Superior temporal gyrus (tissue), 1 donor: Measurements from ENCODE around the gene STK38L.

ENCODE experiments used
- DNase-seq: peaks from one replicate; pipeline ENCODE4 v3.0.0-alpha.2; 2016; ENCODE audit errors: extremely low spot score

STK38L gene

DNA sequence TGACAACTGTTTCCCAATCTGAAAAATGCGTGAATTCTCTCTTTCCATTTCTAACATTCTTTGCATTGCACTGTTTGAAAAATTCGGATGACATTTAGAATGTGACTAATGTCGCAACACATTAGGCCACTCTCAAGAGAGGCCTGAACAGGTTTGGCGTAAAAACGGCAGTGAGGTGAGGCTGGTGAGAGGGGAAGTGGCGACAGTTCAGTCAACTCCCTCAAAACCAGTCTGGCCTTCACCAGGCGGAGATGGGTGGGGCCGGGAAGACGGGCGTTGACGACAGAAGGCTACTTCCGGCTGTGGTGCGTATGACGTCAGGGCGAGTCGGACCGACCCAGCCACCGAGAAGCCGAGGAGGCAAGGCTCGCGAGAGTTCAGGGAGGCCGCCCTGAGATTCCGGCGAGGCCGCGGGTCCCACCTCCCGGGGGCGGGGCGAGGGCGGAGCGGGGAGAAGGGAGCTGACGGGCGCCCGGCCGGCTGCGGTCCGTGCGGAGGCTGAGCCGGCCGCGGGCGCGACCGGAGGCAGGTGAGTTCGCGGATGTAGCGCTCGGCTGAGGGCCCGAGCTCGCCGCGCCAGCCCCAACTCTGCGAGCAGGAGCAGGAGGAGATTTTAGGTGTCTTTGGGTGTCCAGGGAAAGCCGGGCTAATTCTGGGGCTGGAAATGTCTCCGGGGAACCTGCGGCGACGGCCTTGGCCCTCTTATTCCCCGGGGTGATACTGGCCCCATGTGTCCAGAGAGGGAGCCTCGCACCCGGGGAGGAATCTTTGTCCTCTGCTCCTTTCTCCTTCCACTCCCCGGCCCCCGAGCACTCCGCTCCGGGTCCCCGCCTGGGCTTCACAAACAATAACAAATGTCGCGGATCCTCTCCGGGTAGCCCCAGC is at the start of gene STK38L:
Gene STK38L, plus strand, starts transcription at position 483 of the 885 bp plus-strand sequence. CDS start 53,435 bp downstream, outside the sequence.
- DNase-seq: peak; percentile 82

- DNase-seq: no peak
Measured at GRCh38 chr12:27194644-27195043, 49.4 kb upstream of the STK38L start.

DNA sequence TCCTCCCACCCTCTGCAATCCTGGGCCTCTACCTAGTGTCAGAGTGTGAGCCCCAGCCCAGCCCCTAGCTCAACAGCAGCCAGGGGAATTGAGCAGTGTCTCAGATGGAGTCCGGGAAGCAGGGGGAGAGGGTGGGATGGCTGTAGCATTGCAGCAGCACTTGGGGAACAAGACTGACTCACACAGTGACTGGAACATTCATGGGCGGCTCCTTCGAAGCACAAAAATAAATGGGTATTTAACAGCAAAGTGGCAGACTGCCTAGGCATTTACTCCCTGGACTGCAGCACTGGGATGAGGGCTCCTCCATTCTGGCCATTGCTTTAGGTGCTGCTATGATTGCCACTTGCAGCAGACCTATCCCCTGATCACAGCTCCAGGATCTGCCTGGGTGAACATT is 46.0 kb upstream of the STK38L start:
- DNase-seq: no peak

DNA sequence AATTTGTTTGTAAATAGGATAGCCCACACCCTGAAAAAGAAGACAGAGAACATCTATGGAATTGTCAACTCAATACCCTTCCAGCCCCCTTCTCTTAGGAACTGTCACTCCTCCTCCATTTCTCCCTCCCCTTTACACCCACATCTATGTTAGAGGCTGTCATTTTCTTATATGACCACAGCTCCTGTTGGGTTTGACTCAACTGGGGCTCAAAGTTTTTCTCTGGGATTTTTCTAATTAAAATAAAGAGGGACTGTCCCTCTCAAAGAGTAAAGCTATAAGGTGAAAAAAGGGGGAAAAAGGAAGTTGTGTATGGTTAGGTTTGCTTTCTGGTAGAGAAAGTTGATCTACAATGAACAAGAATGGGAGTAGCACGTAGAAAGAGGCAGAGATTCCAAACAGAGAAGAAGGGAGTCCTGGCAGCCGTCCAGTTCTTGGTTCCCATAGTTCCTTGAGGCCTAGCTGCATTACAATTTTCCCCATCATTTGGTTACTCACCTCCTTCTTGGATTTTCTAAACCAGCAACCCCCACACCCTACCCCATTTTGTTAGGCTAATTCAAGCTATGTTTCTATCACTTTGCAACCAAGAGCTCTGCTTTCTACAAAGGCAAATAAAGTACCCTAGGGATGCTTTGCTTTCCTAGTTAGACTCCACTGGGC is 44.3 kb upstream of the STK38L start:
- DNase-seq: no peak

GRCh38 chr12:27201169-27201568 is 42.9 kb upstream of the STK38L start:
- DNase-seq: no peak

- DNase-seq: no peak
Measured at GRCh38 chr12:27206801-27207502, 37.1 kb upstream of the STK38L start.

DNA sequence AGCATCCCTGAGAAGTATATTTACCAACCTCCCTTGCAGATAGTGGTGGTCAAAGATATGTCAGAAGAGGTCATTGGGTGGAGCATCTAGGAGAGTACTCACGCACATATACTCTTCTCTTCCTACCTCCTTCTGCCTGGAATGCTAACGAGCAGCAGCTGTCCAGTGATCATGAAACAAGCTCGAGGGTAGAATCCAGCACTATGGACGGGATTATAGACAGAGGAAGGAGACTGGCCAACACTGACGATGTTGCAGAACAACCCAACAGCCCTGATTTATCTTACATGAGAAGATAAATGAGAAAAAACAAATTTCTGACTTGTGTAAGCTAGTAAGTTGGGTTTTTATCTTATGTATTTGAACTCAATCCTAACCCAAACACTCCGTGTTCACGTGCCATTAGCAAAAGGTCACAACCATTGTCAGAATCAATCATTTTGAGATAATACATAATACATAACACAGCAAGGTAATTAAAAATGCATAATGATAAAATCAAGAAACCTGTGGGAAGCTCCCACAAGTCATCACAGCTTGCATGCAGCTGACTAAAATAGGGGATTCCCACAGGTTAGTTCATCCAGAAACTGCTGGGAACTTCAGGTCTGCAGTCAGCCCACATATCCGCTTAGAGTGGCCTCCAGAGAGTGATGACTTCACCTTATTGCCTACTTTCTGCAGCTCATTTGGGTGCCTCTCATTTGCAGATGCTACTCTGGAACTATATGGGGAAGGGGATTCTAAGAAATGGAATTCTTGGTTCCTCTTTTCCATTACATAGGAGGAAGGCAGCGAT is 36.3 kb upstream of the STK38L start:
- no peak for DNase-seq

GRCh38 chr12:27208414-27208750 is 35.7 kb upstream of the STK38L start:
- no peak for DNase-seq

DNA sequence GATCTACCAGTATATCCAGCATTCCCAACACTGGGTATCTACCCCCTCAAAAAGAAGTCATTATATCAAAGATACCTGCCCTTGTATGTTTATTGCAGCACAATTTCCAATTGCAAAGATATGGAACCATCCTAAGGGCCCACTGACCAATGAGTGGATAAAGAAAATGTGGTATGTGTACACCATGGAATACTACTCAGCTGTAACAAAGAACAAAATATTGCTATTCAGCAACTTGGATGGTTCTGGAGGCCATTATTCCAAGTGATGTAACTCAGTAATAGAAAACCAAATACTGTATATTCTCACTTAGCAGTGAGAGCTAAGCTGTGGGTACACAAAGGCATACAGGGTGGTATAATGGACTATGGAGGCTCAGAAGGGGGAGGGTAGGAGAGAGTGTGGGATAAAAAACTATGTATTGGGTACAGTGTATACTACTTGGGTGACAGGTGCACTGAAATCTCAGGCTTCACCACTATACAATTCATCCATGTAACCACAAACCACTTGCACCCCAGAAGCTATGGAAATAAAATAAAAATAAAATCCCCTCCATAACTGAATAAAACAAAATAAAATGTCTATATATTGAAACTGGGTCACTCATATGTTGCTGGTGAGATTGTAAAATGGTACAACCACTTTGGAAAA is 34.7 kb upstream of the STK38L start:
- no peak for DNase-seq

GRCh38 chr12:27210187-27210586 is 33.9 kb upstream of the STK38L start:
- DNase-seq: no peak

- no peak for DNase-seq
Measured at GRCh38 chr12:27212861-27213260, 31.2 kb upstream of the STK38L start.

GRCh38 chr12:27213304-27213703 is 30.8 kb upstream of the STK38L start:
- no peak for DNase-seq

DNA sequence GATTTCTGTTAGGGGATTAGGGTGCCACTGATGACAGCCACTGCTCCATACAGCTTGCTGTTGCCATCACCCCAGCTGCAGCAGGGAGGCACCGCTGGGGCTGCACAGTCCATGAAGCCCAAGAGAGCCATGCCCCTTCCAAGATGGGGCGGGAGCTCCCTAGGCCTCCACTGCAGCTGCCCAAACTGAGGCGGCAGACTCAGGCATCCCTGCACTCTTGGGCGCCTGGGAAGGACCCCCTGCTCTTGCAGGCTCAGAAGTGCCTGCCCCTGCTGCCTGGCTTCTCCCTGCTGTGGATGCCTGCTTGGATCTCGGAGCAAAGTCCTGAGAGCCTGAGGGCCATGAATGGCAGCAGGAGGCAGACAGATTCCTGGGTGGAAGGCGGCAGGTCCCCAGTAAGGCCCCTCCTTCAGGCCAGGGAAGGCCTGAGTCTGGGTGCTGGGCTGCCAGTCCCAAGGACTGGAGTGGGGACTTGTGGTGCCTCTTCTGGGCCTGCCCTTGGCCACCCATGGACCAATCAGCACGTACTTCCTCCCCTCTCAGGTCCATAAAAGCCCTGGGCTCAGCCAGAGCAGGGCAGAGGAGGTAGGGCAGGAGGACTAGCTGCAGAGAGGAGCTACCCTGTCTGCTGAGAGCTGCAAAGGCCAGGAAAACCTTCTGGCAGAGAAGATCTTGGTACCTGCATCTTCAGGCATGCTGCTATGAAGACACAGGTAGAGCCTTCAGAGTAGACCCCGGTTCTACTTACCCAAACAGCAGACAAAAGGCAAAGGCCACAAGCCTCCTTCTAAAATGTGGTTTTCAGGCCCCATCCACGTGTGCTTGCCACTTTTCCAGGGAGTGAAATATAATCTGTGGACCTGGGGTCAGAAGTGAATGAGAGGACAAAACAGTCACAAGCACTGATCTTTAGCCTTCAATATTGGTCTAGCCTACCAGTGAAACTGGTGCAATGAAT is 30.0 kb upstream of the STK38L start:
- no peak for DNase-seq

DNA sequence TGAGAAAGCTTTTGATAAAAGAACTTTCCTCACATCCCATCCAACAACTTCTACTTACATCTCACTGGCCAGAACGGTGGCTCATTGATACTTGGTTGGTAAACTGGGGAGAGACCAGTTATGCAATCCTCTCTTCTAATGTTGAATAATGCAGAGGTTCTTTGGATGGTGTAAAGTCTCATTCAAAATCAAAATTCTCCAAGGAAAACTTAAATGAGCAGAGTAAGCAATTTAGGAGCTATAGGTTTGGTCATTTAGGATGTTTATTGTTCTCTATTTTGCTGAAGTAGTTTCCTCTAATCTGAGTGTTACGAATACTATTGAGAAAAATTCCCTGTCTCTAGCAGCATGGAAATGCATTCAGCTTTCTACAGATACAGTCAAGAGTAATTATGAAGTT is 26.5 kb upstream of the STK38L start:
- no peak for DNase-seq

GRCh38 chr12:27219693-27220054 is 24.4 kb upstream of the STK38L start:
- DNase-seq: no peak

GRCh38 chr12:27220055-27220987 is 23.8 kb upstream of the STK38L start:
- DNase-seq: no peak

GRCh38 chr12:27220988-27221345 is 23.1 kb upstream of the STK38L start:
- no peak for DNase-seq

GRCh38 chr12:27221625-27222387 is 22.3 kb upstream of the STK38L start:
- DNase-seq: no peak
